H9 (cell line): ENCODE data around the gene RAB3B. TPM values are rescaled to one million over a fixed set of nuclear protein-coding genes. Genes with fewer than 3 reads are reported as not detected.

Source experiments
- DNase-seq: peaks from one replicate; pipeline ENCODE4 v3.0.0-alpha.2; 2017
- H2AFZ ChIP-seq: one replicate; pipeline ENCODE4 v1.6.1; 2013; ENCODE audit warnings: mild to moderate bottlenecking, low read length, control low read depth, moderate library complexity
- H2AK5ac ChIP-seq: 2 replicates; pipeline ENCODE4 v1.6.1; 2013; ENCODE audit warnings: low read length, control low read depth, mixed read lengths; ENCODE audit not compliant: insufficient read length
- H2BK120ac ChIP-seq: one replicate; pipeline ENCODE4 v1.6.1; 2013; ENCODE audit warnings: low read depth, mild to moderate bottlenecking, low read length, control low read depth, inconsistent platforms; ENCODE audit not compliant: poor library complexity, severe bottlenecking
- H2BK12ac ChIP-seq: 2 replicates; pipeline ENCODE4 v1.6.1; 2013; ENCODE audit warnings: low read length, control low read depth, mixed read lengths, low read depth; ENCODE audit not compliant: insufficient read length
- H2BK15ac ChIP-seq: 2 replicates; pipeline ENCODE4 v1.6.1; 2013; ENCODE audit warnings: low read depth, low read length, control low read depth
- H2BK20ac ChIP-seq: one replicate; pipeline ENCODE4 v1.6.1; 2013; ENCODE audit warnings: low read depth, mild to moderate bottlenecking, low read length, control low read depth, inconsistent platforms; ENCODE audit not compliant: poor library complexity, severe bottlenecking
- H2BK5ac ChIP-seq: 2 replicates; pipeline ENCODE4 v1.6.1; 2013; ENCODE audit warnings: low read length, control low read depth, mixed read lengths; ENCODE audit not compliant: insufficient read length
- H3K14ac ChIP-seq: 2 replicates; pipeline ENCODE4 v1.6.1; 2013; ENCODE audit warnings: low read length, control low read depth; ENCODE audit not compliant: insufficient read depth
- H3K18ac ChIP-seq: 2 replicates; pipeline ENCODE4 v1.6.1; 2013; ENCODE audit warnings: low read depth, mild to moderate bottlenecking, mixed read lengths, low read length, control low read depth; ENCODE audit not compliant: insufficient read length
- H3K23ac ChIP-seq: 2 replicates; pipeline ENCODE4 v1.6.1; 2013; ENCODE audit warnings: low read length, control low read depth, mixed read lengths, low read depth; ENCODE audit not compliant: insufficient read length
- H3K23me2 ChIP-seq: 2 replicates; pipeline ENCODE4 v1.6.1; 2013; ENCODE audit warnings: low read depth, mild to moderate bottlenecking, mixed read lengths, low read length, control low read depth; ENCODE audit not compliant: insufficient read length, poor library complexity, severe bottlenecking
- H3K27ac ChIP-seq: 2 replicates; pipeline ENCODE4 v1.5.1; 2013; ENCODE audit warnings: low read length, control low read depth, mixed read lengths, low read depth; ENCODE audit not compliant: insufficient read length
- H3K27me3 ChIP-seq: 2 replicates; pipeline ENCODE4 v1.6.1; 2013; ENCODE audit warnings: low read length, control low read depth, inconsistent platforms; ENCODE audit not compliant: insufficient read depth
- H3K4ac ChIP-seq: 2 replicates; pipeline ENCODE4 v1.6.1; 2013; ENCODE audit warnings: low read depth, mild to moderate bottlenecking, control low read depth, inconsistent platforms, low read length, moderate library complexity
- H3K4me1 ChIP-seq: 2 replicates; pipeline ENCODE4 v1.6.1; 2013; ENCODE audit warnings: low read length, control low read depth, inconsistent platforms; ENCODE audit not compliant: insufficient read depth
- H3K4me2 ChIP-seq: 2 replicates; pipeline ENCODE4 v1.6.1; 2013; ENCODE audit warnings: low read length, control low read depth, mixed read lengths; ENCODE audit not compliant: insufficient read length, insufficient read depth
- H3K56ac ChIP-seq: 2 replicates; pipeline ENCODE4 v1.6.1; 2013; ENCODE audit warnings: low read depth, mild to moderate bottlenecking, mixed read lengths, low read length, control low read depth; ENCODE audit not compliant: insufficient read length
- H3K79me1 ChIP-seq: 2 replicates; pipeline ENCODE4 v1.6.1; 2013; ENCODE audit warnings: low read depth, mild to moderate bottlenecking, moderate library complexity, low read length, control low read depth, inconsistent platforms; ENCODE audit not compliant: insufficient read depth, poor library complexity, severe bottlenecking
- H3K79me2 ChIP-seq: 2 replicates; pipeline ENCODE4 v1.6.1; 2013; ENCODE audit warnings: low read length, control low read depth, inconsistent platforms; ENCODE audit not compliant: insufficient read depth
- H3K9ac ChIP-seq: 2 replicates; pipeline ENCODE4 v1.6.1; 2013; ENCODE audit warnings: low read length, control low read depth, mixed read lengths; ENCODE audit not compliant: insufficient read length; ENCODE audit errors: extremely low read depth
- H3K9me3 ChIP-seq: one replicate; pipeline ENCODE4 v1.6.1; 2013; ENCODE audit warnings: low read depth, low read length, inconsistent platforms; ENCODE audit not compliant: control insufficient read depth
- H3T11ph ChIP-seq: one replicate; pipeline ENCODE4 v1.6.1; 2013; ENCODE audit warnings: mild to moderate bottlenecking, low read length, control low read depth, inconsistent platforms
- H4K20me1 ChIP-seq: one replicate; pipeline ENCODE4 v1.6.1; 2013; ENCODE audit not compliant: control insufficient read depth, insufficient read length, insufficient read depth
- H4K5ac ChIP-seq: 2 replicates; pipeline ENCODE4 v1.6.1; 2013; ENCODE audit warnings: low read depth, mild to moderate bottlenecking, mixed read lengths, low read length, control low read depth; ENCODE audit not compliant: insufficient read length
- H4K8ac ChIP-seq: replicated peaks from 2 replicates; pipeline ENCODE4 v1.6.1; 2013; ENCODE audit warnings: low read length, control low read depth, mixed read lengths, low read depth; ENCODE audit not compliant: insufficient read length
- H4K91ac ChIP-seq: 2 replicates; pipeline ENCODE4 v1.6.1; 2013; ENCODE audit warnings: low read depth, mild to moderate bottlenecking, moderate library complexity, mixed read lengths, low read length, control low read depth; ENCODE audit not compliant: insufficient read length
- H3K27ac Mint-ChIP-seq, 3 experiments: 2 replicates in 2 of 3; 3 replicates in 1 of 3; pipeline ENCODE4 v1.8.0; 2020 to 2021; ENCODE audit warnings: mixed read lengths in 3 of 3, mild to moderate bottlenecking in 1 of 3, moderate library complexity in 1 of 3
- H3K27me3 Mint-ChIP-seq: 2 replicates; pipeline ENCODE4 v1.8.0; 2021; ENCODE audit warnings: low read depth, mild to moderate bottlenecking, moderate library complexity, mixed read lengths
- H3K36me3 Mint-ChIP-seq, 3 experiments: 2 replicates in 2 of 3; 3 replicates in 1 of 3; pipeline ENCODE4 v1.8.0; 2020 to 2021; ENCODE audit warnings: low read depth in 3 of 3, mixed read lengths in 3 of 3; ENCODE audit not compliant: insufficient read depth in 1 of 3
- H3K4me1 Mint-ChIP-seq, 2 experiments: 2 replicates each; pipeline ENCODE4 v1.8.0; 2020; ENCODE audit warnings: mixed read lengths in 2 of 2
- H3K4me3 Mint-ChIP-seq, 2 experiments: 2 replicates in 1 of 2; 3 replicates in 1 of 2; pipeline ENCODE4 v1.8.0; 2020 to 2021; ENCODE audit warnings: mild to moderate bottlenecking in 2 of 2, mixed read lengths in 2 of 2, moderate library complexity in 1 of 2
- H3K9me3 Mint-ChIP-seq, 2 experiments: 2 replicates in 1 of 2; 3 replicates in 1 of 2; pipeline ENCODE4 v1.8.0; 2020; ENCODE audit warnings: mild to moderate bottlenecking in 2 of 2, mixed read lengths in 2 of 2, moderate library complexity in 1 of 2
- WGBS: extraction: QIAGEN DNeasy Blood & Tissue Kit; methylation state at CpG from one replicate; pipeline ENCODE4 v1.1.7; 2013; ENCODE audit warnings: missing lambda C conversion rate, low lambda C conversion rate, mixed read lengths; ENCODE audit not compliant: insufficient read length; ENCODE audit errors: extremely low coverage; 5-methylcytosine and 5-hydroxymethylcytosine counted together
- total RNA-seq: library from RNA; stranded (reverse); gene quantifications from 2 replicates; pipeline ENCODE4 v1.2.1, GENCODE V29; 2021
- TF ChIP-seq, protein P1 (sequence below): fragments of 200-600 bp; sonication (generic); conservative IDR thresholded peaks from 3 replicates; pipeline ENCODE4 v1.8.0; 2021; ENCODE audit warnings: antibody characterized with exemption, mild to moderate bottlenecking

The RAB3B gene
- total RNA-seq, 1 experiment from 2014 or later = 30.6 TPM

DNA sequence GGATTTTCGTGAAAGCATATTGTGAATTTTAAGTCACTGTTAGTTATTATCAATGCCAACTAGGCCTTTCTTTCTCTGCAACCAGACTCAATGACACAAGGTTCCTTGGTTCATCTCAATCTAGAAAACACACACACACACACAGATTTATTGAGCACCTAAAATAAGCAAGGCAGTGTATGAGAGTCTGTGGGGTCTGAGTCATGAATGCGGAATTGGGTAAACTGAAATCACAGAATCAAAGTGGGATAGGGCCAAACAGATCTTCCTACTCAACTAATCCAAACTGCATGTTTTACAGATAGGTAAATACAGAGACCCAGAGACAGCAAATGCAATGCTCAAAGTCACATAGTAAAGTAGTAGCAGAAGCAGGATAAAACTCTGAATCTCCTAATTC lies 63.5 kb downstream of the RAB3B start:
- Histone ChIP-seq H3K23ac (no peak overlapping the region), H3K4ac (no peak overlapping the region), H4K5ac (no peak overlapping the region), H3K18ac (no peak overlapping the region), H4K91ac (no peak overlapping the region), H2BK120ac (no peak overlapping the region), H2AFZ (no peak overlapping the region), H3K56ac (no peak overlapping the region), H3K27me3 (no peaks in the 10 kb centered on the region), H3K4me2 (no peak overlapping the region), H2BK20ac (no peak overlapping the region), H4K8ac (no peak overlapping the region), H3K14ac (no peak overlapping the region), H3K23me2 (no peaks in the 10 kb centered on the region), H4K20me1 (no peaks in the 10 kb centered on the region), H2BK15ac (no peak overlapping the region), H2BK5ac (no peak overlapping the region), H2BK12ac (no peak overlapping the region), H3K79me2 (no peaks in the 10 kb centered on the region), H3K4me1 (no peaks in the 10 kb centered on the region), H2AK5ac (no peak overlapping the region), H3K27ac (no peak overlapping the region), H3K79me1 (no peaks in the 10 kb centered on the region), H3K9me3 (no peaks in the 10 kb centered on the region), H3K9ac (no peak overlapping the region), H3T11ph (no peak overlapping the region)
- H3K4me3 Mint-ChIP-seq = no peak overlapping the region
- TF ChIP-seq, protein P1, sequence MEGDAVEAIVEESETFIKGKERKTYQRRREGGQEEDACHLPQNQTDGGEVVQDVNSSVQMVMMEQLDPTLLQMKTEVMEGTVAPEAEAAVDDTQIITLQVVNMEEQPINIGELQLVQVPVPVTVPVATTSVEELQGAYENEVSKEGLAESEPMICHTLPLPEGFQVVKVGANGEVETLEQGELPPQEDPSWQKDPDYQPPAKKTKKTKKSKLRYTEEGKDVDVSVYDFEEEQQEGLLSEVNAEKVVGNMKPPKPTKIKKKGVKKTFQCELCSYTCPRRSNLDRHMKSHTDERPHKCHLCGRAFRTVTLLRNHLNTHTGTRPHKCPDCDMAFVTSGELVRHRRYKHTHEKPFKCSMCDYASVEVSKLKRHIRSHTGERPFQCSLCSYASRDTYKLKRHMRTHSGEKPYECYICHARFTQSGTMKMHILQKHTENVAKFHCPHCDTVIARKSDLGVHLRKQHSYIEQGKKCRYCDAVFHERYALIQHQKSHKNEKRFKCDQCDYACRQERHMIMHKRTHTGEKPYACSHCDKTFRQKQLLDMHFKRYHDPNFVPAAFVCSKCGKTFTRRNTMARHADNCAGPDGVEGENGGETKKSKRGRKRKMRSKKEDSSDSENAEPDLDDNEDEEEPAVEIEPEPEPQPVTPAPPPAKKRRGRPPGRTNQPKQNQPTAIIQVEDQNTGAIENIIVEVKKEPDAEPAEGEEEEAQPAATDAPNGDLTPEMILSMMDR = no peak
- H3K27ac Mint-ChIP-seq = no peak overlapping the region
- H3K36me3 Mint-ChIP-seq = peaks cover 2 to 23% (median 10%) of the 10 kb centered on the region in 3 experiments; a peak in 5 of 7 replicates
- peaks cover 4% of the 10 kb centered on the region in 2 experiments; a peak in 3 of 4 replicates for H3K4me1 Mint-ChIP-seq
- no peaks in the 10 kb centered on the region for H3K9me3 Mint-ChIP-seq
- WGBS = no CpG with 5 or more reads among the region's 2 CpGs
- no peak for DNase-seq
- no peaks in the 10 kb centered on the region for H3K27me3 Mint-ChIP-seq
